DMS114 treated with DMSO at 0.1 percent for 48 hours (cell line): Measurements from ENCODE around the gene COPE.

Experiments used
- DNase-seq: peaks from one replicate; lab custom pipeline; 2025; ENCODE audit not compliant: unreplicated experiment; lab: John Stamatoyannopoulos, UW

Gene COPE

GRCh38 chr19:18853755-18854427 is 65.3 kb downstream of the COPE start:
- peak; percentile 23 for DNase-seq

- DNase-seq: no peak
Measured at GRCh38 chr19:18852648-18853047, 66.5 kb downstream of the COPE start.

- no peak for DNase-seq
Measured at GRCh38 chr19:18851673-18852325, 67.4 kb downstream of the COPE start.

GRCh38 chr19:18850471-18851375 is 68.5 kb downstream of the COPE start:
- DNase-seq: no peak

GRCh38 chr19:18849838-18850400 is 69.3 kb downstream of the COPE start:
- no peak for DNase-seq
